Fibroblast of skin of abdomen (primary cell): ENCODE data around the gene ETNPPL.
A peak's percentile ranks its signal among the peaks of the same experiment; 100 is the strongest.
"Not testable (repeated sequence)": the region's sequence is repeated elsewhere in the genome, so short reads cannot be mapped to it uniquely, and the experiment has no call there.

ENCODE experiments used
- DNase-seq: peaks from one replicate; pipeline ENCODE4 v3.0.0-alpha.2; 2013

Gene ETNPPL

DNA sequence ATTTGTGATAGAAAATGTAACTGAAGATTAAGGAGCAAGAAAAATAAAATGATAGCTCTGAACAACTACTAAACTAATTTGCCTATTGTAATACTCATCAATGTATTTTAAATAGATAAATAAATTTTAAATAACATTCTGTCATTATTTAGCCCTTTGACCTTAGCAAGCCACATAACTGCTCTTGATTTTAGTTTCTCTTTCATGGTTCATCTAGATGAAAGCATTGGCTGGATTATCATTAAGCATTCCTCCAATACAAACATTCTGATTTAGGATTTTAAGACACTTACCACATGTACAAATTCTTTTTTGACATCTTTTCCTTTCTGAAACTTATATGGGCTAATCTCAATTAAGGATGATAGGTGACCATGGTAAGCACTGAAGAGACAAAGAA is 8.5 kb downstream of the ETNPPL start:
- DNase-seq = no peak

DNA sequence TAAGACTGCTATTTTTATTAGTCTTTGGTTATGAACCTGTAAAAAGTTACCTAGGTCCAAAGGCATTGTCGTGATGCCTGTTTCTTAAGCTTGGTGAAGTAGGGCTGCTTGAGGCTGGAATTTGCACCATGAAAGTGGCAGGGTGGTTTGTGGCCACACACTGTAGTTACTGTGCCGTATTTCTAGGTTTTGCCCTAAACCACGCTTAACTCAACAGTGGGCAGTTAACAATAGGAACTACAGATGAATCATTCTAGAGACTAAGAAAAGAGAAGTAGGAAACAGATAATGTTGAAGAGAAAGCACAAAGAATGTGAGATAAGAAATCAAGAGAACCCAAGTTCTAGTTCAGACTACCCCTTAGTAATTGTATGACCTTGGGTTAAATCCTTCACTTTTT is 11.5 kb downstream of the ETNPPL start:
- no peak for DNase-seq

DNA sequence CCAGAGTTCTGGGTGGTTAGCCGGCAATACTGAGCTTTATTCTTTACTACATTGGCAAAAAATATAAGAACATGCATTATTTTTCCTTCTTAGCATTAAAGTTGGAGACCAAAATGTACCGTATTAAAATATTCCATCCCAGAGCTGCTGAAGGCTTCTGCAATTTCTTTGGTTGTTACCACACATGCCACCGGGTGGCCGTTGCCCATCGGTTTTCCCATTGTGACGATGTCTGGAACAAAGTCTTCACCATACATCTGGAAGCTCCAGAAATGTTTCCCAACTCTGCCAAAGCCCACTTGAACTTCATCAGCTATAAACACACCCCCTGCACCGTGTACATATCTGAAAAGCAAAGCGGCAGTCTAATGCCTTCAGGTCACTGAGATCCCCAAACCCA is 13.7 kb downstream of the ETNPPL start:
- no peak for DNase-seq

DNA sequence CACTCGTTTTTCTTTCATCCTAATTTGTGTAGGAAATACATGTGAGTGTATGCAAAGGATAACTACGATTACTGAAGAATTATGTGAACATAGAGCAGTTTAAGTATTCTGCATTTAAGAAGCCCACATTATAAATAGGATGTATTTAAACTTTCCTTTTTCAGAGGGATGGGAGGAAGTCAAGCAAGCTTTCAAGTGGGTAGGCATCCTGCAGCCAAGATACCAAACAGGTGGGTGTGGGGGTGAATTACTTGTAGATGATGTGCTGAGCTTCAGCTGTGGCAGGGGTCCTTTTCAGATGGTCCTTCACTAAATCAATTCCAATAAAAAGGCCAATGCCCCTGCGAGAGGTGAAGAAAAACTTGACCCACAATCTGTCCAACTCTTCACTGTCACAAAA is 16.3 kb downstream of the ETNPPL start:
- no peak for DNase-seq

DNA sequence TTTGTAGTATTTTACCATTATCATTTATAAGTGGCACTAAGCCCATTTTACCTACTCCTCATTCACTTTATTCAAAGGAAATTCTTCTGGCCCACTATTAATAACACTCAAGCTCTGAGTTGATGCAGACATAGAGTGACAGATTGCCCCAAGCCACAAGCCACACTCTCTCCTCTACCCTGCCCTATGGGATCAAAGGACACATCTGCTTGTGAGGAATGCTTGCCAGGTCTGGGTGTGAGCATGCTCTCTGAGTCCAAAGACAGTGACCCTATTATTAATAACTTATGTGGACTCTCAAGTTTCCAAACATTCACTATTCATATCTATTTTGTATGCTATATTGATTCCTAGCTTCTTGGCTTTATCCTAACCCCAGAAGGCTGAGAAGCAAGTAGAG is 18.5 kb downstream of the ETNPPL start:
- no peak for DNase-seq

DNA sequence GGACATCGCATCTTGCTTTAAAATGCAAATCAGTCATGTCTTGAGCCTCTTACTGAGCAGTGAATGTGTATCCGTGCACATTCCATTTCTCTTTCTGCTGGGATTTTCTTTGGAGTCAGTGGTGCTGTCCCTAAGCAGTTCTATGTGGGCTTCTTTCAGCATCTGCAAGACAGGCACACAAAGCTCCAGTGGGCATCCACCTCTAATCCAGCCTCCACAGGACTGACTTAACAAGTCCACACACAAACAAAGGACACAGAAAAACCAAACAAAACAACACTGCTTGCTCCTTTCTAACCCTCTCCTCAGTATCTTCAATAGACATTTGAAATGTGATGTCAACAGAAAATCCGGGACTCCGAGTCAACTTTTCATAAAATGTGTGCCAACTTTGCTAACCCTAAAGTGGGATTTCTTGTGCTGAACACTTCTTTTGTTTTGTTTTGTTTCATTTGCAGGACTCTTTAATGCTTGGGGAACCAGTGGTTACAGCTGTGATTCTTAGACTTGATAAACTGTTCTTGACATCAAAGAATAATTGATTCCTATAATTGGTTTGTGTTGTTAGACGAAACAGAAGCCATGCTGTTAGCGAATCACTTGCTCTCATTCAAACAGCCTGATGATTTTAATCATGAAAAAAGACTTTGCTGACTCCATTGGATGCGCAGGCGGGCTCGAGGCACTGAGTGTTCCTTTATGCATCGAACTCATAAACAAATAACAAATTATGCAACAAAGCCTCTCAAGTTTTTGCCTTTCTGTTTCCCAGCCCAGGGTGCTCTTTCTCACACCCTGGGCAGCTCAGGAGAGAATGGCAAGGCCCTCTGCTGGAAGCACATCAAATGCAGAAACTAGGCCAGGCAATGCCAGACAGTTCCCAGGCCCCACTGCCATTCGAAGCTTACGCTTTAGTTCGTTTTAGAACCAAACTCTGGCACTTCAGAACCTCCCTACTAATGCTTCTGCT is 20.1 kb downstream of the ETNPPL start:
- DNase-seq = no peak

DNA sequence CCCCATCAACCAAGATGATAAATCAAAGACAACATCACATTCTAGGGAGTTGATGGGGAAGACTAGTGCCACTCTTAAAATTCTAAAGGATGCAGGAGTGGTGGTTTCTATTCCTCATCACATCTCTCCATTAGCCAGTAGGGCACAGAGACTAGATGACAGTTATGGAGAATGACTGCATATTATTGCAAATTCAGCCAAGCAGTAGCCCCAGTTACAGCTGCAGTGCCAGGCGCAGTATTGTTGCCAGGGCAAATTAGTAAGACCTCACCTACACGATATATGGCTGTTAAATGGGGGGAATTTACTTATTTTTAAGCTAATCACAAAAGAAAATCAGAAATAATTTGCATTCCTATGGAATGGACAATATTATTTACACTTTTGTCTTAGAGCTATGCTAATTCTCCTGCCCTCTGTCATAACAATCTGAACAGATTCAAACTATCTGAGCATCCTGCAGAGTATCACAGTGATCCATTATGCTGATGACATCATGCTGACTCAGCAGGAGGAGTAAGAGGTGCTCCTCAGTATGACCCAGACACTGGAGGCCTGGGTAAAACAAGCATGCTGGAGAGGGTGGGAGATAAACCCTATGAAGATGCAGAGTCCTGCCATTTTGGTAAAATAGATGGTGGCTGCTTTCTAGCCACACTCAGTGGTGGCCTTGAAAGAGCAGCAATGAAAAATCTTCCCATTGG is 24.7 kb downstream of the ETNPPL start:
- peak; percentile 65 for DNase-seq

DNA sequence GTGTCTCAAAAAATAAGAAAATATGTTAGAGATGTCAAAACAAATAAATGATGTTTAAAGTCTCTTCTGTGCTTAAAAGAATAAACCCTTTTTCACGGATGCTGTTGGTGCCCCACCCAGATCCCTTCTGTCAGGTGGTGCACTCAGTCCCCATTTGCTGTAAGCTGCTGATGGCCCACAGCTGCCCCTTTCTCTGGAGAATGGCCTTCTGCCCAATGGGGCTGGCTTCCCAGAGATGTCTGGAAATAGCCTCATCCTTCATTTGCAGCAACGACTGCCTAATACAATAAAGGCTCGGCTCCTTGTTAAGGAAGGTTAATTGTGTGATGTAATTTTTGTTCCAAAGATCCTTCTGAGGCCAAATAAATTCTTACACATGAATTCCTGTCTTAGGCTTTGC is 31.8 kb downstream of the ETNPPL start:
- no peak for DNase-seq

DNA sequence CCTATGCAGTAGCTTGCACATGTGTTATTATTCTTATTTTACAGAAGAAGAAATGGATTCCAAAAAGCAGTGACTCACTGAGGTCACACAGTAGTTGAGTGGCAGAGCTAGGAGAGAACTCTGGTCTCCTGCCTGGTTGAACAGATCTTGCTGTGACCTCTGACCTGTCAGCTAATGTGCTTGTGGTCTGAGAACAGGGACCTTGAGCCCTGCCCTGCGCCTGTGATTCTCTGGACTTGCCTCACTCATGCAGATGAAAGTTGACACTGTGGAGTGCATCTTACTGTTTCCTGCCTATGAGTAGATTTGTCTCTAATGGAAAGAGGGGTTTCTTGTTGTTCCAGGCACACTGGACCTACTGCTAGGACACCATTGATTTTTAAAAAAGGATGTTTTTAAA is 32.3 kb downstream of the ETNPPL start:
- DNase-seq = no peak

DNA sequence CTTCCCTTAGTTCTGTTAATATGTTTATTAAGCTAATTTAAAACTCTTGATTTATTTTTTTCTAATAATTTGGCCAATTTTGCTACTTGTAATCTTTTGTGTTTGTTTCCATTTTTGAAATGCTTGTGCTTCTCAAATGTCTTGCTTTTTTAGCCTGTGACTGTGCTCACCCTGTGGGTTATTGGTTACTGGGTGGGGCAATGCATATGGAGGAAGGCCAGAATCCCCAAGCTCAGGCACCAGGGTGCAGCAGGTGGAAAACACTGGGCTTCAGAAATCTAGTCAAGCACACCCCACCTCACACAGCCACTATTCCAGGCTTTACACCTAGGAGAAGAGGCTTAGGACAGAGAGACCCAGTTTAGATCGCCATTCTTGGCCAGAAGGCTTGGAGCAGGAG is 33.1 kb downstream of the ETNPPL start:
- DNase-seq = no peak

DNA sequence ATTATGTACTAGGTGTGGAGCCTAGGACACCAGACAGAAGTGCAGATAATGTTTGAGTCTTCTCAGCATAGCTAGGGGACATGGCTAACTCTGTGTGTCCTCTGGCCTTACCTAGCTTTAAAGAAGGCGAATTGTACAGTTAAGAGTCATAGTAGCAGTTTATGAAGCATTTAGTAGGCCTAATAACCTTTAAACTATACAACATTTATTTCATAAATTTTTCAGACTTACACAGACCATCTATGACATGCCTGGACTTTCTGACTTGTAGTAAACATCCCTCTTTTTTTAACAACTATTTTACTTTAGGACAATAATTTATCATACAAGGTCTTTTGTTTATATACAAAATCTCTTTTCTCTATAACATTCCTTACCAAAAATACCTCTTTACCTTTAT is 37.4 kb downstream of the ETNPPL start:
- no peak for DNase-seq

DNA sequence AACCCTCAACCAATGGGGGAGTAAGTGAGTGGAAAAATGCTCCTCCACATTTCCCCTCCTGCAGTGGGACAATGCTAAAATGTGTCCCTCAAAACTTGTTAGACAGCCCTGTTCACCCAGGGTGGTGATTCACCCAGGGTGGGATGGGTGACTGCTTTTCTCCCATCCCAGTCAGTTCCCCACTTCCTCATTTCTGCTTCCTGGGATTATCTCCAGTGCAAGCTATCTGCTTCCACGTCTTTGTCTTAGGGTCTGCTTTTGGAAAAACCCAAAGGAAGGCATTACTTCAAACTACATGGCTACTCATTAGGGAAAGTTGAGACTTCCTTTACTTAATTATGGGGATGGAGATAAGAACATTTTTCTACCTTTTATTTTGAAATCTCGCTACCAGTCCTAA is 45.5 kb downstream of the ETNPPL start:
- no peak for DNase-seq

DNA sequence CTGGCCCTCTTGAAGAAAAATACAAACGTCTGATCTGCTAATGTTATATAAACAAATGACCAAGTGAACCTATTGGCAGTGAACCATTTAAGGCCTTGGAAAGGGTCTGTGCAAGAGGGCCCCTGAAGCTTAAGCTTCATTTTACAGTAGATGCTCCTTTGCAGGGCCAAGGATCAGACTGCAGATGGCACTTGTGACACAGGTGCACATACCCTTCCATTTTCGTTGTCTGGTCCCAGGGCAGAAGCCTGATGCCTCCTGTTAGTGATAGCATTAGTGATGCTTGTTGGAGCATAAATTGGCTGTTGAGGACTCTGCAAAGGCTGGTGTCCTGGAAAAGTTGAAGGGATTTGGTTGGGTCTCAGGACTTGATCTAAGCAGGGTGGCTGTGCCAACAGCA is 46.5 kb downstream of the ETNPPL start:
- DNase-seq = no peak

DNA sequence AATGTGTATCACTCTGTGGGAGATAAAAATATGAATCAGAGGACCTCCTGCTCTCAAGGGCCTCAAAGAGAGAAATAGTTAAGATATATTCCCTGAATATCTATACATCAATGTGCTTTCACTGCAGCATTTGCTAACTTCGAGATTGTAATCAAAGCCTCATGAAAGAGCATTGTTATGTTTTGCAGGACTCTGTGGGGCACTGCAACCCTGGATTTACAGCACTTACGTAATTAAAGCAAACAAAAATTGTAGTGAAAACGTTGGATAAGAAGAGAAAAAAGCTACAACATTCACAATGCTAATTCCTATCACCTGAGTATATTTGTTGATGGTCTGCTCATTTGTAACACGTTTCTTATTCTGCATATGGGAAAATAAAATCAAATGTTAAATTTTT is 48.0 kb downstream of the ETNPPL start:
- no peak for DNase-seq

DNA sequence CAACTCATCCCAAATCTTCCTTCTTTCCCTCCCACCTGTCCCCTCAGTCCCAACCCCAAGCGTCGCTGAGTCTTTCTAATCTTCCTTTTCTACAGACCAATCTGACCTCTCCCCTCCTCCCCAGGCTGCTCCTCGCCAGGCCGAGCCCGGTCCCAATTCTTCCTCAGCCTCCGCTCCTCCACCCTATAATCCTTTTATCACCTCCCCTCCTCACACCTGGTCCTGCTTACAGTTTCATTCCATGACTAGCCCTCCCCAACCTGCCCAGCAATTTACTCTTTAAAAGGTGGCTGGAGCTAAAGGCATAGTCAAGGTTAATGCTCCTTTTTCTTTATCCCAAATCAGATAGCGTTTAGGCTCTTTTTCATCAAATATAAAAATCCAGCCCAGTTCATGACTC is 52.3 kb downstream of the ETNPPL start:
- DNase-seq = not testable (repeated sequence)

DNA sequence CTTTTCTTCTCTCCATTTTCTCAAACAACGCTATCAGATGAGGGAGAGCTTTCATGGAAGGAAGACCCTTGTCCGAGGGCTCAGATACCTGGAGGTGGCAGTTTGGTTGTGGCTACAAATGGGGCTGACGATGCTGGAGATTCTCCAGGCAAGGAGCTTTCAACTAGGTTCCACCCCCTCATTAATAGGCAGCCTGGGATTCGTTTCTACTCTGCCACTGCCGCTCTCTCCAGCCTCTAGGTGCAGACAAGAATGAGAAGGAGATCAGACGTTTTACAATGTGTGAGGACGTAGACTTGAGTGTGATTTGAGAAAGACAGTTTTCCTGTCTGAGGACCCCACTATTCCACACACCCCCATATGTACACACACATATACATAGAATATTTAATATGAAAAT is 53.1 kb downstream of the ETNPPL start:
- no peak for DNase-seq

DNA sequence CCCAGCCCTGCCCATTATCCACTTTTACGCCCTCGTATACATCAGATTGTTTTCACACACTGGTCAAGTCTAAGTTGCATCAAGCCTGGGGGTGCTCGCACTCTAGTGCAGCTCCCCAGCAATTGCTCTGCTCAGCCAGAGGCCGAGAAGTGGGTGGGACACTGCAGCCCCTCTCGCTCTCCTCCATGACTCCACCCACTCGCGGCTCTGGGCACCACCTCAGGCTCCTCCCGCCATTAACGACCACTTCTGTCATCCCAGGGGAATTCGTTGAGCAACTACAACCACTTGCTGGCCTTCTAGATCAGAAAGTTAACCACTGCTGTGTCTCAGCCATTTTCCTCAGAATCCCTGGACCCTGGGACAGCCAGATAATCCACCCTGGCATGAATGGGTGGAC is 53.6 kb downstream of the ETNPPL start:
- DNase-seq = no peak

DNA sequence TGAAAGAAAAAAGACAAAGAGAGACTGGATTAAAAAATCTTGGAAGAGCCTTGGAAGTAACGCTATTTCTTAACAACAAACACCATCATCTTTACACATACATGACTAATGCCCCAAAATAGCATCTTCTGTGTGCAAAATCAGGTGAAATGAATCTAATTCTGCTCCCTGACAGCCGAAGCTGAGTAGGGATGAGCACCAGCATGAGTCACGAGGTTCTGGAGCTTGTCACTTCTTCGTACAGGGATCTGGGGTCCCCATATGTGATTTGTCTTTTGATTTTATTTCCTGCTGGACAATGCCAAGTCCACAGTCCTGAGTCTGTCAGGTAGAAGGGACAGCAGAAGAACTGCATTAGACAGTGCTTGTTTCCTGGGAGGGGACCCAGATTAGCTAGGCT is 56.6 kb downstream of the ETNPPL start:
- DNase-seq = no peak

DNA sequence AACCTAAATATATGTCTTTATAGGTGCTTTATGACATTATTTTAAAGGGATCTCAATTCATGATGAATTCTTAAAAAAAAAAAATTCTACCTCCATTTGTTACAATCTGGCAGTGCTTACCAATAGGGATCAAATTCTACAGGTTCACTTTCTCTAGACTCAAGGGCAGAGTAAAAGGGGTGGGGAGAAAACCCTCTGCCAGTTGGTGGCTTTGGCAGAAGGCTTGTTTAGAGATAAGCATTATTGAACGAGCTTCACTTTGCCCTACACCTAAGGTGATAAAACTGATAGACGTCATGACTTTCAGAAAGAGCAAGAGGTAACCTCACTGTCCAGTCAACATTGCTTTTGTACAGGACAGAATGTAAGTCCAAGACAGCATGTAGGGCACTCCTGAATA is 58.9 kb downstream of the ETNPPL start:
- DNase-seq = no peak

DNA sequence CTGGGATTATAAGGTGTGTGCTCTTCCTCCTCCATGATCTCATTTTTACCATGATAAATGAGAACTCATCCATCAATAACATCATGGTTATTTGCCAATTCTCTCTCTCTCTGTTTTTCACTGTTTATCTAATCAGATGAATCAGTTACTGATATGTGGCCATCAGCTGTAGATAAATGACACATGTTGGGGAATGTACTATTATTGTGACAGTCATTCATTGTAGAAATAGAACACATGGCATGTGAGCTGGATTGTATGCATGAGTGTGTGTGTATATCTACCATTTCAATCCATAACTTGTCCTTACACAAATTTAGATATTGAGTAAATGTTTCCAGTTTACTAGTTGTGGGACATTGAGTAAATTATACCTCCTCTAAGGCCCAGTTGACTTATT is 59.5 kb downstream of the ETNPPL start:
- no peak for DNase-seq

DNA sequence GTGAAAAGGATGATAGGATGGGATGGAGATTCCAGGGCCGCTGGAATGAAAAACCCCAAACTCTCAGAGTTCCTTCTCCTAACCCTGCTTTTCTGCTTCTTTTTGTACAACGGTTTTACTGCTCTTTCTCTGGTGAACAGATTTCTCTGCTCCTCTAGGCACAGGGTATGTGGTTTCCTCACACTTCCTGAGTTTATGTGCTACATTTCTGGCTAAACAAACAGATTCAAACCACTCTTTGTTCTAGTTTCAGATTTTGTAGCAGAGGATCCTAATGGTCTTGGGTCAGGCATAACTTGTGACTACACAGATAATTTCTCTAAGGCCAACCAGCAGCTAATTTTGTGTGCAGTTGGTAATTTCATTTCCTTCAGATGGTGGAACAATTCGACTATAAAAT is 59.9 kb downstream of the ETNPPL start:
- DNase-seq = peak; percentile 44

DNA sequence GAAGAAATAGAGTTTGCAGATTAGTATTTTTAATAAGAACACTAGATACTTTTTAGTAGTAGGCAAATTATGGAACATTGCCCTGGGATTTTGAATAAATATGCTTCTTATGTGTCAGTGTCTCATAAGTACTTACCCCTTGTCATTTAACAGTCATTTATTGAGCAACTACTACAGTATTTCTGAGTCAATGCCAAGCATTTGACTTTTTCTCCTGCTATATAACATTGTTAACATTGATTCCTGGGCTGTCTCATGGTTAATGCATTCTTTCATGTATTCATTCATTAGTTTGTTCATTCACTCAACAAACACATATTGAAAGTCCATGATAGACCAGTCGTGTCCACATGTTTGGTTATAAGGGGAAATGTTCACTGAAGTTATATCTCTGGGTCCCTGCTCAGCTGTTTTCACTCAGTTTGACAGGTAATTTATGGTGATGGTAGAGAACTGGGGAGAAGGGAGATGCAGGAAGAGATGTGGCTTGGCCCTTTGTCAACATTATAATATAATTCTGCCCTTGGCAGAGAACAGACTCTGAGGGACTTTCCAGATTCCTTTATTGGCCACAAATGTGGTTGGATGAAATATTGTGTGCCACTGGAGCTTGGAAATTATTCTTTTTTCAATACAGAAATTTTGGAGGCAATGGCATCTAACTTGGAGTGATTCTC is 62.6 kb downstream of the ETNPPL start:
- peak; percentile 94 for DNase-seq

DNA sequence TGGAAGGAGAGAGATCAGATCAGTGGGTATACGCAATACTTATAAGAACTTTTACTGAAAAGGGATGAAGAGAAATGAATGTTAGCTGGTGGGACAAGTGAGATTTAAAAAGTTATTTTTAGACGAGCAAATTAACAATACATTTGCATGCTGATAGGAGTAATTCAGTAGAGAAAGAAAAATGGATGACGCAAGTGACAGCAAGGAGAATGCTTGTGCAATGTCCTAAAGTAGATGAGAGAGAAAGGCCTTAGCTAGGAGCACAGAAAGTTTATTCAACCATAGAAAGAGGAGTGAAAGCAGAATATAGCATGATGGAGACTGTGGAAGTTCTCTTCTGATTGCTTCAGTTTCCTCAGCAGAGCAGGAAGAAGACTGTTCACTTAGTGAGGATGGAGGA is 66.7 kb downstream of the ETNPPL start:
- DNase-seq = no peak

DNA sequence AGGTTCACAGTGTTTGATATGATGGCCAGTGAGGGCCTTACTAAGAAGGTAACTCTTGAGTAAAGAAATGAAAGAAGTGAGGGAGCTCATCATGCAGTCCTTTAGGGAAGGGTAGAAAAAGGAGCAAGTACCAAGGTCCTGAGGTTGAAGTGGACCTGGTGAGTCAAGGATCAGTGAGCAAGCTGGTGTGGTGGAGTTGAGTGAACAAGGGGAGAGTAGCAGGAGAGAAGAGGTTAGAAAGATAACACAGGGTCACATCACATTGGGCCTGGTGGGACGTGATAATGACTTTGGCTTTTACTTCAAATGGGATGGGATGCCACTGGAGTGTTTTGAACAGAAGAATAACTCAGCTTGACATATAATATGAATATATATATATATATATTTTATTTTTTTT is 67.8 kb downstream of the ETNPPL start:
- DNase-seq = no peak
